ENCODE measurements around the gene NCKAP5.
A peak's percentile ranks its signal among the peaks of the same experiment; 100 is the strongest.

Gene NCKAP5

GRCh38 chr2:133175926-133176325 is 392.3 kb downstream of the NCKAP5 start:
- Histone ChIP-seq H3K36me3 (replicated peaks) (no peaks in the 10 kb centered on the region), H3K27me3 (replicated peaks) (no peaks in the 10 kb centered on the region), H3K4me3 (ENCODE audit: low read depth, low read length) (no peak overlapping the region), H3K27ac (no peak overlapping the region)
- no peak for DNase-seq
- in situ Hi-C loops (cut with HindIII; ENCODE audit: low pct_ligation_motif_present, low sequenced_read_pairs) = no loop called here
- TF ChIP-seq, protein P1, sequence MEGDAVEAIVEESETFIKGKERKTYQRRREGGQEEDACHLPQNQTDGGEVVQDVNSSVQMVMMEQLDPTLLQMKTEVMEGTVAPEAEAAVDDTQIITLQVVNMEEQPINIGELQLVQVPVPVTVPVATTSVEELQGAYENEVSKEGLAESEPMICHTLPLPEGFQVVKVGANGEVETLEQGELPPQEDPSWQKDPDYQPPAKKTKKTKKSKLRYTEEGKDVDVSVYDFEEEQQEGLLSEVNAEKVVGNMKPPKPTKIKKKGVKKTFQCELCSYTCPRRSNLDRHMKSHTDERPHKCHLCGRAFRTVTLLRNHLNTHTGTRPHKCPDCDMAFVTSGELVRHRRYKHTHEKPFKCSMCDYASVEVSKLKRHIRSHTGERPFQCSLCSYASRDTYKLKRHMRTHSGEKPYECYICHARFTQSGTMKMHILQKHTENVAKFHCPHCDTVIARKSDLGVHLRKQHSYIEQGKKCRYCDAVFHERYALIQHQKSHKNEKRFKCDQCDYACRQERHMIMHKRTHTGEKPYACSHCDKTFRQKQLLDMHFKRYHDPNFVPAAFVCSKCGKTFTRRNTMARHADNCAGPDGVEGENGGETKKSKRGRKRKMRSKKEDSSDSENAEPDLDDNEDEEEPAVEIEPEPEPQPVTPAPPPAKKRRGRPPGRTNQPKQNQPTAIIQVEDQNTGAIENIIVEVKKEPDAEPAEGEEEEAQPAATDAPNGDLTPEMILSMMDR (IDR thresholded peaks at IDR 0.05; ENCODE audit: low read depth, low read length, missing control alignments) = no peak

GRCh38 chr2:133173224-133173623 is 395.0 kb downstream of the NCKAP5 start:
- Histone ChIP-seq H3K27ac (no peak overlapping the region), H3K4me3 (ENCODE audit: low read depth, low read length) (no peak overlapping the region), H3K36me3 (replicated peaks) (no peaks in the 10 kb centered on the region), H3K27me3 (replicated peaks) (no peaks in the 10 kb centered on the region)
- DNase-seq = no peak
- TF ChIP-seq, protein P1 (IDR thresholded peaks at IDR 0.05; ENCODE audit: low read depth, low read length, missing control alignments) = no peak
- in situ Hi-C loops (cut with HindIII; ENCODE audit: low pct_ligation_motif_present, low sequenced_read_pairs) = no loop called here

DNA sequence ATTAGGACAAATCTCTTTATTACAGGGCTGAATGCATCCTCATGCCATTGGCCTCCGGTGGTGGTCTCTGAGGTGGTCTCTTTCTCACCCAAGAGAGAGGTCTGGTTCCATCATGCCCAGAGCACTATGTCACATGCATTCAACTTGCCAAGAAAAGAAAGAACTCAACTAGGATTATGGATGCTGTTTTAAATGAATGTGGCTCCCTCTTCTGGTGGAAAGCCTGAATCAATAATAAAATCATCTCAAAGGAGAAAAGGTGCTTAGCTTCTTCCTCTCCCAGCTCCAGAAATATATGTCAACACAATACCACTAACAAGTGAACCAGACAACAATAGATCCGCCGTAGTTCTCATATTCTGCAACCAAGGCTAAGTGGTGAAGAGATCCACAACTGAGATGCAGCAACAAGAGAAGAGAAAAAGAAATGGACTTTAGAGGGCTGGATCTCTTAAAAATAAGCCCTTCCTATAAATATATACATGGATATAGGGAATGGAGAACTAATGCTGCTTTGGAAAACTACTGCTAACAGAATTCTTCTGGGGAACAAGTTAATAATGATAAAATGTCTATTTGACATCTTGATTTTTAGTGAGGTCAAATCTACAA is 396.8 kb downstream of the NCKAP5 start:
- Histone ChIP-seq H3K4me3 (ENCODE audit: low read depth, low read length) (no peak overlapping the region), H3K36me3 (replicated peaks) (no peaks in the 10 kb centered on the region), H3K27me3 (replicated peaks) (no peaks in the 10 kb centered on the region), H3K27ac (no peak overlapping the region)
- TF ChIP-seq, protein P1 (IDR thresholded peaks at IDR 0.05; ENCODE audit: low read depth, low read length, missing control alignments) = peak; percentile 59
- in situ Hi-C loops (cut with HindIII; ENCODE audit: low pct_ligation_motif_present, low sequenced_read_pairs) = no loop called here
- peak; percentile 58 for DNase-seq

GRCh38 chr2:133169274-133169912 is 398.9 kb downstream of the NCKAP5 start:
- Histone ChIP-seq H3K36me3 (replicated peaks) (no peaks in the 10 kb centered on the region), H3K4me3 (ENCODE audit: low read depth, low read length) (no peak overlapping the region), H3K27me3 (replicated peaks) (no peaks in the 10 kb centered on the region), H3K27ac (no peak overlapping the region)
- DNase-seq = no peak
- in situ Hi-C loops (cut with HindIII; ENCODE audit: low pct_ligation_motif_present, low sequenced_read_pairs) = no loop called here
- TF ChIP-seq, protein P1 (IDR thresholded peaks at IDR 0.05; ENCODE audit: low read depth, low read length, missing control alignments) = no peak

GRCh38 chr2:133167990-133168389 is 400.3 kb downstream of the NCKAP5 start:
- no peaks in the 10 kb centered on the region for H3K36me3 ChIP-seq (replicated peaks)
- H3K27me3 ChIP-seq (replicated peaks) = no peaks in the 10 kb centered on the region
- DNase-seq = peak; percentile 35
- H3K4me3 ChIP-seq (ENCODE audit: low read depth, low read length) = no peak overlapping the region
- no peak overlapping the region for H3K27ac ChIP-seq
- in situ Hi-C loops (cut with HindIII; ENCODE audit: low pct_ligation_motif_present, low sequenced_read_pairs) = no loop called here
- TF ChIP-seq, protein P1 (IDR thresholded peaks at IDR 0.05; ENCODE audit: low read depth, low read length, missing control alignments) = no peak

Data from brain microvascular endothelial cell (primary cell).